Ramos (cell line): ENCODE results near the gene ZNF346.
"Not testable (repeated sequence)": the region's sequence is repeated elsewhere in the genome, so short reads cannot be mapped to it uniquely, and the experiment has no call there.

ENCODE experiments used
- in situ Hi-C: fragments of 300-500 bp; cut with MboI; formaldehyde crosslinking; loops from one replicate; pipeline ENCODE4 v1.14.3; 2022; ENCODE audit warnings: low sequenced_read_pairs; ENCODE audit not compliant: unreplicated experiment

Gene ZNF346

DNA sequence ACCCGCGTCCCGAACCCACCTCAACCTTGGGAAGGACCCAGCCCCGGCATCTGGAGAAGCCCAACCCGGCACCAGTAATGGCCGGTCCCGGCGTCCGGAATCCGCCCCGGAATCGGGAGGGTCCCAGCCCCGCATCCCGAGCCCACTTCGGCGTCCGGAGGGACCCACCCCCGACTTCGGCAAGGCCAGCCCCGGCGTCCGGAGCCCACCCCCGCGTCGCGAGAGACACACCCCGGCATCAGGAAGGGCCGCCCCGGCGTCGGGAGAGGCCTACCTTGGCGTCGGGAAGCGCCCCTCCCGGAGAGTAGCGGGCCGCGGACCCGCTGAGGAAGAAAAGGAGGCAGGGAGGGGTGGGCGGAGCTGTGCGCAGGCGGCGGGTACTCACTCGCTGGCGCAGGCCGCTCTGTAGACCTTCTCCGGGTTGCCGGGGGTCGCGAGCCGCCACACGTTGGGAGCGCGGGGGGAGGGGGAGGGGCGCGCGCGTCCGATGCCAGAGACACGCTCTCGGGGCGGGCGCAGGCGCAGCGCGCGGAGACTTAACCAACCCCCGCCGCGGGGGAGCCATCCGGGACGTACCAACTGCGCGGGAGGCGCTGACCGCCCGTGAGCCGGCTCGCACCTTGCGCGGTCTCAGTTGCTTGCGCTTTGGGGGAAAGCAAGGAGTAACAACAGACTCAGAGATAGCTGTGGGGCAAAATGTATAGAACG is 16.1 kb upstream of the ZNF346 start, which contains the start of gene UIMC1:
Gene UIMC1 (minus strand): TSS at position 515 of the 708 bp plus-strand sequence. CDS start 24,164 bp downstream, outside the sequence.
- in situ Hi-C loops, result no loop called here

DNA sequence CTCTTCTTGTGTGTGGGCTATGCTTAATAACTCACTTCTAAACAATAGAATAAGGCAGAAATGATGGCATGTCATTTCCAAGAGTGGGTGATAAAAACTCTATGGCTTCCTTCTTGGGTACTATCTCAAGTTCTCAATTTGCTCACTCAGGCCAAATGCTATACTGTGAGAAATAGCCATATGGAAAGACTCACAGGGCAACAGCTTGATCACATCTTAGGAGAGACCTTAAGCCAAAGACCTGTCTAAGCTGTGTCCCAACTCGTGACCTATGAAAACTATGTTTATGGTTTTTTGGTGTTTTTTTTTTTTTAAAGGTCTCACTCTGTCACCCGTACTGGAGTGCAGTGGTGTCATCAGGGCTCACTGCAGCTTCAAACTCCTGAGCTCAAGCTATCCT is 13.8 kb upstream of the ZNF346 start:
- in situ Hi-C loops, result no loop called here

DNA sequence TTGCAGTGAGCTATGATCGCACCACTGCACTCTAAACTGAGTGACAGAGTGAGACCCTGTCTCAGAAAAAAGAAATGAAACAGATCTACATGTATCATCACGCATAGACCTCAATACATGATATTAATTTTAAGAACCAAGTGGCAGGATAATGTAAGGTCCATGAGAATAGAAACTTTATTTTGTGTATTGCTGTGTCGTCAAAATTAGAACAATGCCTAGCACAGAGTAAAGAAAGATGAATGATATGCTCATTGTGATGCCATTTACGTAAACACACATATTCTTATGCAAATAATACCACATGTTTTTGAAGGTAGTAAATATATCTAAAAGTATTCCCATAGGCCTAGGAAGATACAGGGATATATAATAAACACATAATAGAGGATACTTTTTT is 12.3 kb upstream of the ZNF346 start:
- in situ Hi-C loops, result no loop called here

DNA sequence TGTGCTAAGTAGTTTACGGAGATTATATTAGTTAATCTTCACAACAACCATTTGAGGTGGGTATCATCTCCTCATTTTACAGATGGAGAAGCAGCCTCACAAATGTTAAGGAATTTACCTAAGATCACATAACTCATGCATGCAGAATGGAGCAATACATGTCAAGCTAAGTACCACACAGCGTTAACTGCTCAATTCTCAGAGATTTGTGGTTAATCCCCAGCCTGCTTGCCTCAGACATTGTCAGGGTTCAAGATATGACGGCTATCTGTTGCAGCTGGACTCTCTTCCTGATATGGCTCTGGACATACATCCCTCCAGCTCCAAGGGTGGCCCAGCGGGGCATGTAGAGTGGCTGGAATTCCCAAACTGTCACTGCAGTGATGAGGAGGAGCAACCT is 7.3 kb upstream of the ZNF346 start:
- in situ Hi-C loops, result no loop called here

DNA sequence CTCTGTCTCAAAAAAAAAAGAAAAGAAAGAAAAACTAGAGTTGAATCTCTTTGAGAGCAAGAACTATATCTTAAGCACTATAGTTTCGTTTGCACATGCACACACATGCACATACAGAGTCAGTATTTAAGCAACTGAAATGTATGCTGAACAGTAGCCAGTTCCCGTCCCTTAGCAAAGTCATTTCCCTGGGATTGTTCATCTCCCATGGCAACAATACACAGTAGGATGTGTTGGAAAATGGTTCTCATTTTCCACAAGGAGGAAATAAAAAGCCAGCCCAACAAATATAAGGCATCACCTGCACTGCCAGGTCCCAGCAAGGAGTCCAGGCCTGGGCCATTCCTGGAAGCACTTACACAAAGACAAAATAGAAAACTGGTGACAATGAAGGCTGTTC is 4.2 kb upstream of the ZNF346 start:
- in situ Hi-C loops, result no loop called here

DNA sequence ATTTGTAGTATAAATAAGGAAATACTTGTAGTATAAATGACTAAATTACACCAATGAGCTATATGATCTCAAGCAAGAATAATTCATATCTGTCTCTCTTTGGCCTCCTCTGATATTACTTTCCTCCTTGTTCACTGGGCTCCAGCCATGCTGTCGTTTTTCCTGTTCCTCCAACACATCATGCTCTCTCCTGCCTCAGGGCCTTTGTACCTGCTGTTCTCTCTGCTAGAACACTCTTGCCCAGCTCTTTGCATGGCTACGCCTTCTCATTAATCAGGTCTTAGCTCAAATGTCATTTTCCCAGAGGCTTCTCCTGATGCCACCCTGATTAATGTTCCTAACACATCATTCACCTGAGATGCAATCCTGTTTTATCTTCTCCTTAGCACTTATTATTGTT is 2.5 kb upstream of the ZNF346 start:
- in situ Hi-C loops, result no loop called here

DNA sequence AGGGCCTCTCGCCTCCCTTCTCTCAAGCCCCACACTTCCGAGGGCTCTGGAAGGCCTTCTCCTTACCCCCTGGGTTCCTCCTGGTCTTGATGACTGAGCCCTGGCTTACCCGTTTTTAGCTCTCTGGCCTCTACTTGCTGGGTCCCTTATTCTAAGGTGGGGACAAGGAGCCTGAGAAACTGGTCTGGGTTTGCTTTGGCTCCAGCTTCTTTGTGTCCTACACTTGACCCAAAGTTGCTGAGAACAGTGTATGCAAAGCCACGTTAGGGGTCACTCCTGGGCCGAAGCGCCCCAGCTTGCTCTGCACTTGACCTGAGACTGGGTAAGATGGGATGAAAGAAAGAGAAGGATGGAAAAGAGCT is 788 bp downstream of the ZNF346 start:
- in situ Hi-C loops, result no loop called here

DNA sequence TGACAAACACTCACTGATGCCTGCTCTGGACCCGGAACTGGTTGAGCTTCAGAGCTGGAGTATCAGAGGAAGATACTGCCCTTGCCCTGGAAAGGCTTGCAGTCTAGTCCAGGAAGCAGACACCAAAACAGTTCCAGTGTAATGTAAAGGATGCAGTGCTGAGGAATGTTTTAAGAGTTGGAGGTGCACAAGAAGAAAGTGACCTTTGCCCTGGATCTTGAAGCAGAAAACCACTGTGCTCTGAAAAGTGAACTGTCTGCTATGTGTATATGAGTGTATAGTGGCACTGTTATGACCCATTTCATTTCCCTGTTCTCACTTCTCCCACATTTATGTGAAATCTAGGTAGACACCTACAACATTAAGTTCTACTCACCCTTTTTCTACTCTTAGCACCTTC is 2.1 kb downstream of the ZNF346 start:
- in situ Hi-C loops, result no loop called here

DNA sequence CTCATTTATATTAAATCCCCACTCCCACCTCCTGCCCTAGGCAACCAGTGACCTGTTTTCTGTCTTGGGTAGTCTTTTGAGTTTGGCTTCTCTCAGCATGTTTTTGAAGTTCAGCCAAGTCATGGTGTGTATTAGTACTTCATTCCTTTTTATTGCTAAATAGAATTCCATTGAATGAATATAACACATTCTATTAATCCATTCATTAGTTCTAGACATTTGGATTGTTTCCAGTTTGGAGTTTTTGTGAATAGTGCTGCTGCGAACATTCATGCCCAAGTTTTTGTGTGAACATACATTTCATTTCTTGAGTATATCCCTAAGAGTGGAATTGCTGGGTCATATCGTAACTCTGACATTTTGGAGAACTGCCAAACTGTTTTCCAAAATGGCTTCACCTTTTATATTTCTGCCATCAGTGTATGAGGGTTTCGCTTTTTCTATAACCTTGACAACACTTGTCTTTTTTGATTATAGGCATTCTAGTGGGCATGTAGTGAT is 2.7 kb downstream of the ZNF346 start:
- in situ Hi-C loops, result no loop called here

DNA sequence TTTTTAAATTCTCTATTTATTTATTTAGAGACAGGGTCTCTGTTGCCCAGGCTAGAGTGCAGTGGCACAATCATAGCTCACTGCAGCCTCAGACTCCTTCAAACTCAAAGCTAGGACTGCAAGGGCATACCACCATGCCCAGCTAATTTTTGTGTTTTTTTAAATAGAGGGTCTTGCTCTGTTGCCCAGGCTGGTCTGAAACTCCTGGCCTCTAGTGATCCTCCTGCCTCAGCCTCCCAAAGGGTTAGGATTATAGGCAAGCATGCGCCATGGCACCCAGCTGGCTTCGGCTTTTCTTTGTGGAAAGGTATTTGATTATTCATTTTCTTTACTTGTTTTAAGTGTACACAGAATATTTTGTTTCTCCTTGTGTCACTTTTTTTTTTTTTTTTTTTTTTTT is 5.2 kb downstream of the ZNF346 start:
- in situ Hi-C loops, result no loop called here

DNA sequence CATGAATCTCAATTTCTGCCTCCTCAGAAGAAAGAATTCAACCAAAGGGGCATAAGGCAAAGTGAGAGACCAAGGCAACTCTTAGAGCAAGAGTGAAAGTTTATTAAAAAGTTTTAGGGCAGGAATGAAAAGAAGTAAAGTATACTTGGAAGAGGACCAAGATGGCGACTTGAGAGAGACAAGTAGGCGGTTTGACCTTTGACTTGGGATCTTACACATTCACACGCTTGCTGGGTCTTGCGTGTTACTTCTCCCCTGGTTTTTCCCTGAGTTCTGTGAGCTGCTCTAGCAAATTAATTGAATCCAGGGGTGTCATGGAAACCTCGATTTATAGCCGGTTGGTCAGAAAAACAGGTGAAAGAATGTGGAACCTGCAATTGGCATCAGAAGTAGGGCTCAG is 7.0 kb downstream of the ZNF346 start:
- in situ Hi-C loops, result no loop called here

DNA sequence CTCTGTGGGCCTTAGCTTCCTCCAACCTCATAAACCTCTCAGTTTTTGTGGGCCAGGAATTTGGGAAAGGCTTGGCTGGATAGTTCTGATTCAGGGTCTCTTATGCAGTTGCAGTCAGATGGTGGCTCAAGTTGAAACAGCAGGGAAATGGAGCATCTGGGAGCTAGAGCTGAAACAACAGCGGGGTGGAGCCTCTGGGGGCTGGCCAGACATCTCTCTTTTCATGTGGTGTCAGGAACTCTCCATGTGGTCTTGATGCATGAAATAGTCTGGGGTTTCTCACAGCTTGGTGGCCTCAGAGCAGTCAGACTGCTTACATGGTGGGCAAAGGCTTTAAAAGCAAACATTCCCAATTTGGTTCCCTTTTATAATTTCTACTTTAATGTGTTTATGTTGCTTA is 13.5 kb downstream of the ZNF346 start:
- in situ Hi-C loops, result no loop called here

DNA sequence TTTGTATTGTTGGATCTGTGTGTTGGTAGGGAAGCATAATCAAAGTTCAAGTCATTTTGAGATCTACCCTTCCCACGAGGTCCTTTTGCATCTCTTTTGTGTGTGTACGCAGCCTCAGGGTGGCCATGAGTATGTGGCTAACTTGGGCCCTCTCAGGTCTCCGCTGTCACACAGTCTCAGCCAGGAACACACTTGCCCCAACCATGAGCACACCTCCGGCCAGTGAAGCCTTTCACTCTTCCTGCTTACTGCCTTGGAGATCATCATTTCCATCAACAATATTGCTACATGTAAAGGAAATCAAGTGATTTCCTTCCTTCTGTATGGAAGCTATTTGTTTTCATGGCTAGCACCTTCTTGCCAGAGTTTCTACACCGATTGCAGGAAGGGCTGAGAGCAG is 13.9 kb downstream of the ZNF346 start:
- in situ Hi-C loops, result no loop called here

DNA sequence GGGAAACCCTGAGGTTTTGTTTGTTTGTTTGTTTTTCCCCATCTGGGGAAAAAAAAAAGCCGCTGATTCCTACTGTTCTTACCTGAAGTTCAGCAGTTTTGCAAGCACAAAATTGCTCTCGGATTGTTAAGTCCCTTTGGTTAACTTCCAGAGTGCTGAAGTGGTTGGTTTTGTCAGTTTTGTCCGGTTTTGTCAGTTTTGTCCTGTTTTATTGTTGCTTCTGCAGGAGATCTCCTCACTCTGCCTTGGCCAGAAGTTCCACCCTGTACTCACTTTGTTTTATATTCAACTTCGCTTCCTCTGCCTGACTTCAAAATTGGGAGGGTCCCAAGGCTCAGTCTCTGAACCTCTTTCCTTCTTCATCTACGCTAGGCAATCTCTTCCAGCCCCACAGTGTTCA is 14.4 kb downstream of the ZNF346 start:
- in situ Hi-C loops, result no loop called here

DNA sequence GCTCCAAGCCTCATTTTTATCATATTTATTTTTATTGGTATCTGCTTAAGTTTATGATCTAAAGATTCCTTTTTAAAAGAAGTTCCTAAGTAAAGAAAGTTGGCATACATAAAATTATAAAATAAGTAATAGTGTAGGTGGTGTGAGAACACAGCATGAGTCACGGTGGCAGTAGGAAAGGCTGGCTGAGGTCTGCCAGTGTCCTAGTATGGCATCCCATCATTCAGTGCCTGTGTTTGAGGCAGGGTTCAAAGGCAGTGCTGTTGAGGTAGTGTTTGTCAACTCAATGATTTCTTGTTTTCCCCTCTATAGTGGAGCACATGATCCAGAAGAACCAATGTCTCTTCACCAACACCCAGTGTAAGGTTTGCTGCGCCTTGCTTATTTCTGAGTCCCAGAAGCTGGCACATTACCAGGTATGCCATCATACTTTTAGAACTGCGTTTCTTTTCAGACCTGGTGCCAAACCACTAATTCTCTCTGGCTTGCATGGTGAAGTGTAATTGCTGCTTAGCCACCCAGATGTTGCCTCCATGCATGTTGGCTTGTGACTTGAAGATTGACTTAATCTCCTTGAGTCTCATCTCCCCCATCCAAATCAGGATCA is 18.4 kb downstream of the ZNF346 start:
- in situ Hi-C loops, result no loop called here

DNA sequence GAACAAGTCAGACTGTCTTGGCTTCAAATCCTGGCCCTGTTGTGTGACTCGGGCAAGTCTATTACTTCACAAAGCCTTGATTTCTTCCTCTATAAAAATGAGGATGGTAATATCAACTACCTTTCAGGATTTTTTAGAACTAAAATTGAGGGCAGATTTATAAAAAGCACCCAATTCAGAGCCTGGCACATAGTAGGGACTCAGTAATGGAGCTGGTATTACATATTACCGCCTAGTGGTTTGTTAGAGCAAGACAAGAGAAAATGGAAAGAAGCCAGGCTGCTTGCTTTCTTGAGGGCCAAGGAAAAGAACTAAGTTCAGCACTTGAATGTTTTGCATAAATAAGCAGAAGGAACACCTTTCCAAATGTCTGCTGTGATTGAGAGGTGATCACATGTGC is 19.4 kb downstream of the ZNF346 start:
- in situ Hi-C loops, result no loop called here

DNA sequence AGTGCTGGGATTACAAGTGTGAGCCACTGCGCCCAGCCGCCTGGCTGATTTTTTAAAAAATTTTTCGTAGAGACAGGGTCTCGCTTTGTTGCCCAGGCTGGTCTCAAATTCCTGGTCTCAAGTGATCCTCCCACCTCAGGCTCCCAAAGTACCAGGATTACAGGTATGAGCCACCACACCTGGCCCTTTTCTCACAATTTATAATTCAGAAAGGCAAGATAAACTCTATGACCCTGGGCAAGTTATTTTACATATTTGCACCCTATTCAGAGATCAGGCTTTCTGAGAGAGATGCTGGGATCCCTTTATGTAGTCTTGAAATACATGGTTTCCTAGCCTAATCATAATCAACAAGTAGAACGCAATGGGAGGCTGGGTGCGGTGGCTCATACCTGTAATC is 20.6 kb downstream of the ZNF346 start:
- in situ Hi-C loops, result no loop called here

DNA sequence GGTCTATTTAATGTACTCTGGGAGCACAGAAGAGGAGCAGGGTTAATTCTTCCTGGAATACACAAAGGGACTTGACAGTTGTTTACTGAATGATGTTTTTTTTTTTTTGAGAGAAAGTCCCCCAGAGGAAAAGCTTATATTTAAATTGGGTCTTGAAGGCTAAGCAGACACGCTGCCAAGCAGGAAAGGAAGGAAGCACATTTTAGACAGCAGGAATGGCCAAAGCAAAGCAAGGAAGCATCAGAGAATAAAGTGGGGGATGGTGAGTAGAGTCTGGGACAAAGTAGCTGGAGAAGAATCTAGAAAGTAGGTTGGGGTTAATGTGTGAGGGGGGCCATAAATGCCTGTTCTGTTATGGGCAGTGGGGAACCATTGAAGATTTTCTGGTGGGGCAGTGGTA is 21.5 kb downstream of the ZNF346 start:
- in situ Hi-C loops, result no loop called here

DNA sequence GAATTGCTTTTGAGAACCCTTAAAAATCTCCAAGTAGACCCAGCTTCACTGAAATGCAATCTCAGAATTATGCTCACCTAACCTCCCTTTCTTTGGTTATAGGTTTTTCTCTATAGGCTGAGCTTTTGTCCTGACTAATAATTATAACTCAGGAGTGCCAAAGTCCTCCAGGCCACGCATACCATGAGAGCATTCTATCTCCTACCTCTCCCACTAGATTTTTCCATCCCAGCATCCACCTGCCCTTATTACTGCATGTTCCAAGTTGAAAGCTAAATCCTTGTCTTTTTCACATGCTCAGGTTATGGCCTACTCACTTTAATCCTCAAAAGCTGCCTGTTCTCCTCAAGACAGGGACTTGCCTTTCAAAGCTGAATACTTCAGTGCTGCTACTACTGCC is 22.1 kb downstream of the ZNF346 start:
- in situ Hi-C loops, result no loop called here

DNA sequence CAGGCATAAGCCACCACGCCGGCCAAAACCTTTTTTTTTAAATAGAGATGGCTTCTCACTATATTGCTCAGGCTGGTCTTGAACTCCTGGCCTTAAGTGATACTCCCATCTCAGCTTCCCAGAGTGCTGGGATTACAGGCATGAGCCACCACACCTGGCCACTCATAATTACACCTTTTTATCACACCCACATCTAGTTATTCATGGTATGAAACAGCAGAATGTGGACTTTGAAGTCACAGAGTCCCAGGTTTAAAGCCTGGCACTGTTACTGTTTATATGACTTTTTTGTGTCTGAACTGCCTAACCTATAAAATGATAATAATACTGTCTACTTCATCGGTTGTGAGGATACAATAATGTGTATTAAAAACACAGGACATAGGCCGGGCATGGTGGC is 23.1 kb downstream of the ZNF346 start:
- in situ Hi-C loops, result no loop called here

DNA sequence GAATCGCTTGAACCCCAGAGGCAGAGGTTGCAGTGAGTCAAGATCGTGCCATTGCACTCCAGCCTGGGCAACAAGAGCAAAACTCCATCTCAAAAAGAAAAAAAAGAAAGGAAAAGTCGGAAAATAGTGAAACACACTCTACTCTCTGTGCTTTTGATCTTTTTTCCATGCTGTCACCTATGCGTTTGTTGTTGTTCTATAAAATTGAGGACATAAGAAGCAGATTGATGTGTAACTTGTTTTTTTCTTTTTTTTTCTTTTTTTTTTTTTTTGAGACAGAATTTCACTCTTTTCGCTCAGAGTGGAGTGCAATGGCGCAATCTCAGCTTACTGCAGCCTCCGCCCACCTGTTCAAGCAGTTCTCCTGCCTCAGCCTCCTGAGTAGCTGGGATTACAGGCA is 26.0 kb downstream of the ZNF346 start:
- in situ Hi-C loops, result not testable (repeated sequence)

DNA sequence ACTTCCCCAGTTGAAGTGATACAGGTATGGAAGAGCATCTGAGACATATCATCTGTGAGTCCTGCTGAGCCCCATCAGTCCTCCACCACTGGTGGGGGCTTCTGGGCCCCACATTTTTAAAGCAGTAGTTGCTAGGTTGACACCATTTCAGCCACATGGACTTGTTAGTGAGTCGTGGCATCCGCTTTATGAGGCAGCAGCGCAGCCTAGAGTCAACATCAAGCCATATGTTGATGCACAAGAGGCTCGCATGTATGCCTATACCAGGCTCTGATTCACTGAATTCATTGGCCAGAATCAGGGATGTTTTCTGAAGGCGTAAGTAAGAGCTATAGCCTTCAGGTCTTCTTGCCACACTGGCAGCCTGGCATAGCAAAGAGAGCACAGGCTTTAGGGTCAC is 26.8 kb downstream of the ZNF346 start:
- in situ Hi-C loops, result no loop called here
